Limb (tissue), 2 donors: ENCODE results near the gene HSBP1.
A peak's percentile ranks its signal among the peaks of the same experiment; 100 is the strongest.

ENCODE experiments used
- DNase-seq, 2 donors: peaks; one replicate each; pipeline ENCODE4 v3.0.0-alpha.2; 2016; ENCODE audit errors: extremely low spot score in 2 of 2

Gene HSBP1

GRCh38 chr16:83839561-83839960 lies 31.8 kb downstream of the HSBP1 start:
- no peak for DNase-seq

GRCh38 chr16:83840060-83840617 lies 32.4 kb downstream of the HSBP1 start:
- no peak for DNase-seq

- DNase-seq = no peak
These were observed 34.5 kb downstream of the HSBP1 start for GRCh38 chr16:83842291-83842690.

GRCh38 chr16:83842756-83843507 lies 35.2 kb downstream of the HSBP1 start:
- DNase-seq = no peak

- no peak for DNase-seq
These were observed 35.9 kb downstream of the HSBP1 start for GRCh38 chr16:83843657-83844056.

GRCh38 chr16:83845263-83845662 lies 37.5 kb downstream of the HSBP1 start:
- no peak for DNase-seq

- DNase-seq = no peak
These were observed 39.8 kb downstream of the HSBP1 start for GRCh38 chr16:83847371-83848225.

- peak in 1 of 2 donors; percentile 26 for DNase-seq
These were observed 41.6 kb downstream of the HSBP1 start for GRCh38 chr16:83849421-83849820.

- DNase-seq = peak in 1 of 2 donors; percentile 18
These were observed 43.2 kb downstream of the HSBP1 start for GRCh38 chr16:83850947-83851346.

- no peak for DNase-seq
These were observed 43.7 kb downstream of the HSBP1 start for GRCh38 chr16:83851473-83851872.

GRCh38 chr16:83852774-83853173 lies 45.0 kb downstream of the HSBP1 start:
- no peak for DNase-seq

GRCh38 chr16:83853834-83854233 lies 46.1 kb downstream of the HSBP1 start:
- no peak for DNase-seq

GRCh38 chr16:83854420-83854819 lies 46.6 kb downstream of the HSBP1 start:
- DNase-seq = no peak

GRCh38 chr16:83856792-83857191 lies 49.0 kb downstream of the HSBP1 start:
- DNase-seq = no peak

- DNase-seq = no peak
These were observed 51.5 kb downstream of the HSBP1 start for GRCh38 chr16:83859265-83859664.

GRCh38 chr16:83862661-83863060 lies 54.9 kb downstream of the HSBP1 start:
- no peak for DNase-seq

GRCh38 chr16:83863682-83864081 lies 55.9 kb downstream of the HSBP1 start:
- no peak for DNase-seq
